Large intestine (tissue), 3 donors: ENCODE data around the gene PSORS1C2. TPM values are rescaled to one million over a fixed set of nuclear protein-coding genes. Genes with fewer than 3 reads are reported as not detected.

ENCODE experiments used
- DNase-seq, 2 donors: peaks; one replicate each; pipeline versions ENCODE4 v3.0.0 to v3.0.0-alpha.2; 2013
- H3K27ac ChIP-seq: one replicate; pipeline ENCODE4 v1.5.1; 2013; ENCODE audit warnings: low read length
- H3K27me3 ChIP-seq: 2 replicates; pipeline ENCODE4 v1.6.1; 2013; ENCODE audit warnings: low read length; ENCODE audit not compliant: control insufficient read depth, insufficient read depth
- H3K36me3 ChIP-seq: 2 replicates; pipeline ENCODE4 v1.6.1; 2013; ENCODE audit warnings: low read length; ENCODE audit not compliant: control insufficient read depth, insufficient read depth
- H3K4me1 ChIP-seq: one replicate; pipeline ENCODE4 v1.6.1; 2013; ENCODE audit warnings: low read length; ENCODE audit not compliant: control insufficient read depth, insufficient read depth
- H3K4me3 ChIP-seq: one replicate; pipeline ENCODE4 v1.5.1; 2013; ENCODE audit warnings: low read length
- H3K9me3 ChIP-seq: one replicate; pipeline ENCODE4 v1.6.1; 2013; ENCODE audit warnings: mild to moderate bottlenecking, low read depth, low read length, moderate library complexity; ENCODE audit not compliant: control insufficient read depth
- WGBS: methylation state at CpG from one replicate; pipeline ENCODE4 v1.1.5; 2013; ENCODE audit warnings: low lambda C conversion rate; ENCODE audit not compliant: insufficient coverage; 5-methylcytosine and 5-hydroxymethylcytosine counted together
- polyA plus RNA-seq: library from polyadenylated mRNA; unstranded; fragments of 120-200 nt; gene quantifications from one replicate; pipeline ENCODE4 v1.2.1, GENCODE V29; 2013

Gene PSORS1C2
- polyA plus RNA-seq, 1 donor = 0.04 TPM

DNA sequence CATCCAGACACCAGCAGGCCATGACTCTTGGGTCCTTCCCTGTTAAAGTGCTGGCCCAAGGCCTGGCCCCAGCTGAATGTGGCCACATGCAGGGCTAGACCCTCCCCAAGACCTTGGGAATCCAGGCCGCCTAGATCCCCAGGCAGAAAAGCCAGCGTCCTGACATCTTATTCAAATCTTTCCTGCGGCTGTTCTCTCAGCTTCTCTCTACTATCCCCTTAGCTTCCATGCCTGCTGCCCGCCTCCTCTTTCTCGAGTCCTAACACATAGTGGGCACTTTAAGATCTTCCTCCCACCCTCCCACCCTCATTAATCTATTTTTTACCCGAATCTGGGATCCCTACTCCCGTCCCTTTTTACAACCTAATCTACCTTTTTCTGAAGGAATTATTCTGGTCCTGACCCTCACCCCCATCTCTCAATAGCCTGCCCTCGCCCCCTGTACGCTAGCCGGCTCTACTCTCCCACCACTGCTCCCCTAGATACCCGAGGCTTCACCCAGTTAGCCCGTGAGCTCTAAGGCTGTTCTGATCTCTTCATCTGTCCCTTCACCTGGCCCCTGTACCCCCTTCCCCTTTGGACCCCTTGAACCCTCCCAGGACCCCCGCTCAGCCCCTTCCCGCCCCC lies 18.8 kb upstream of the PSORS1C2 start, which contains the start of gene CCHCR1:
Gene CCHCR1 (minus strand): TSS at position 290 of the 627 bp plus-strand sequence. CDS start 202 bp downstream, at position 88.
- peak within 1 kb of the TSS; percentile 29 for H3K27ac ChIP-seq

DNA sequence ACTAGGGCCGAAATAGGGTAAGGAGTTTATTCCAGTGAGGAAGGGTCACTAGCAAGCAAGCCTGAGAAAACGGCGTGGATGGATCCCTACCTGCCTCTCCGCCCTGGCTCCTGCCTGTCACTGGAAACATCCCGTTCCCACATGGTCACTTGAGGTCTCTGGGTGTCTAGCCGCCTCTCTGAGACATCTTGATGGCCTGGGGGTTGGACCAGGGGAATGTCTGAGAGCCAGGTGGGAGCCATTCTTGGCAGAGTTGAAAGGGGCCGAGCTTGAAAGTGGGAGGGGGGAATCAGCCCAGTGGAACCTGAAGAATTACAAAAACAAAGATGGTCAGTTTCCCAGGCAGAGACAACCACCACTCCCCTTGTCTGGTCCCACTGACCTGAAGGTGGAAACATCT lies 17.8 kb upstream of the PSORS1C2 start:
- WGBS = no CpG with 5 or more reads among the region's 7 CpGs
- Histone ChIP-seq H3K27me3 (no peaks in the 10 kb centered on the region), H3K27ac (no peak overlapping the region), H3K4me3 (no peak overlapping the region), H3K4me1 (peaks cover 12% of the 10 kb centered on the region), H3K36me3 (peaks cover 12% of the 10 kb centered on the region), H3K9me3 (no peaks in the 10 kb centered on the region)
- DNase-seq = no peak

More for the DNA sequence above, 18.8 kb upstream of the PSORS1C2 start, which contains the start of gene CCHCR1:
- Histone ChIP-seq H3K4me1 (peaks cover 12% of the 10 kb centered on the region), H3K9me3 (no peaks in the 10 kb centered on the region), H3K4me3 (peak within 1 kb of the TSS; percentile 63), H3K36me3 (peaks cover 12% of the 10 kb centered on the region), H3K27me3 (no peaks in the 10 kb centered on the region)
- WGBS = no CpG with 5 or more reads among the region's 14 CpGs
- no peak for DNase-seq

DNA sequence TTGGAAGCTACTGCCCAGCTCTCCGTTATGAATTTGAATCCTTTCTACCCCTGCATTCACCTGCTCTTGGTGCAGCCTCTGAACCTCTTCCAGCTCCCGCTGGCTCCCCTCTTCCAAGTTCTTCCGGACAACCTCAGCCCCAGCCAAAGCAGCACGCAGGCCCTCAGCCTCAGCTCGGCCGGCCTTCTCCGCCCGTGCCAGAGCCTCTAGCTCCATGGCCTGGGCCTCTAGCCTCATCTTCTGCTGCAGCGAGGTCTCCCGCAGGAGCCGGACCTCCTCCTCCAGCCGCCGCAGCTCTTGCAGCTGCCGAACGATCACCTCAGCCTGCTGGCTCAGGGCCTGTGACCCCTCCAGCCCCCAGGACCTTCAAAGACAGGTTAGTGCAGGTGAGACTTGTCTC lies 15.6 kb upstream of the PSORS1C2 start:
- Histone ChIP-seq H3K9me3 (no peaks in the 10 kb centered on the region), H3K36me3 (peaks cover 17% of the 10 kb centered on the region), H3K4me3 (no peak overlapping the region), H3K27me3 (no peaks in the 10 kb centered on the region), H3K27ac (no peak overlapping the region), H3K4me1 (peaks cover 11% of the 10 kb centered on the region)
- WGBS = no CpG with 5 or more reads among the region's 15 CpGs
- DNase-seq = no peak

DNA sequence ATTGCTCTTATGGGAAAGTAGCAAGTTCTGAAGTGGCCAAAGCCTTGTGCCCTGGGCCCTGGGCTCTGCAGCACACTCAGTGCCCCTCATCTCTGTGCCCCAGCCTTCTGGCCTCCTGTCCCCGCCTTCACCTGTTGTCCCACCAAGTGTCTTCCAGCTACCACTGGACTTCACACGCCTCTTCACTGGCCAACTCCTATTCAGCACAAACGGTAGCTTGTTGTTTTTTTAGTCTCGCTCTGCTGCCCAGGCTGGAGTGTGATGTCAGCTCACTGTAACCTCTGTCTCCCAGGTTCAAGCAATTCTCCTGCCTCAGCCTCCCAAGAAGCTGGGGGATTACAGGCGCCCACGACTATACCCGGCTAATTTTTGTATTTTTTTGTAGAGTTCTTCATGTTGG lies 13.9 kb upstream of the PSORS1C2 start:
- Histone ChIP-seq H3K9me3 (no peaks in the 10 kb centered on the region), H3K27ac (no peak overlapping the region), H3K4me3 (no peak overlapping the region), H3K36me3 (peaks cover 23% of the 10 kb centered on the region), H3K4me1 (peaks cover 5% of the 10 kb centered on the region), H3K27me3 (no peaks in the 10 kb centered on the region)
- no peak for DNase-seq
- no CpG with 5 or more reads among the region's 7 CpGs for WGBS

DNA sequence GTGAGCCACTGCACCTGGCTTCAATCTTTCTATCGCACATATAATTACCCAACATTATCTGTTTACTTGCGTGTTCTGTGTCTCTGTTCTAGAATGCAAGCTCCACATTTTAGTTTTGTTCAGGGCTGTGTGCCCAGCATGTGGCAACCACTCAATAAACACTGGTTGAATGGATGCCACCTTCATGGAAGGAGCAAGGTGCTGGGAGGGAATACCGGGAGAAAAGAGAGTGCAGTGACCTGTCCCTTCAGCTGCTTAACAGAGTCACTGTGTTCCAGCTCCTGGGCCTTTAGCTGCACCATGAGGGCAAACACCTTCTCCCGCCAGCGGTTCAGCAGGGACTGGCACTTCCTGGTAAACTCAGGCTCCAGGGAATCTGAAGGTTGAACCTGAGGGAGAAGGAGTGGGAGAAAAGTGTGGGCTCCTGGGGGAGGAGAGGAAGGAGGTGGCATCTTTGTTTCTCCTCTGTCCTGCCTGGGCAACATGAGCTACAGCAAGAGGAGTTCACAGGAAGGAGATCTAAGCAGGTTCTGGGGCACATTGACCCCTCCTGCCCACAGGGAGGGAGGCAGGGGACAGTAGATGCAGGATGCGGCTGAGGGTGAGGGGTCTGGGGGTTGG lies 11.1 kb upstream of the PSORS1C2 start:
- no peaks in the 10 kb centered on the region for H3K4me1 ChIP-seq
- H3K36me3 ChIP-seq = peaks cover 22% of the 10 kb centered on the region
- no peaks in the 10 kb centered on the region for H3K9me3 ChIP-seq
- no peak overlapping the region for H3K4me3 ChIP-seq
- no peaks in the 10 kb centered on the region for H3K27me3 ChIP-seq
- 80% methylated on average over 2 of the region's 6 CpGs for WGBS
- H3K27ac ChIP-seq = no peak overlapping the region
- DNase-seq = no peak

DNA sequence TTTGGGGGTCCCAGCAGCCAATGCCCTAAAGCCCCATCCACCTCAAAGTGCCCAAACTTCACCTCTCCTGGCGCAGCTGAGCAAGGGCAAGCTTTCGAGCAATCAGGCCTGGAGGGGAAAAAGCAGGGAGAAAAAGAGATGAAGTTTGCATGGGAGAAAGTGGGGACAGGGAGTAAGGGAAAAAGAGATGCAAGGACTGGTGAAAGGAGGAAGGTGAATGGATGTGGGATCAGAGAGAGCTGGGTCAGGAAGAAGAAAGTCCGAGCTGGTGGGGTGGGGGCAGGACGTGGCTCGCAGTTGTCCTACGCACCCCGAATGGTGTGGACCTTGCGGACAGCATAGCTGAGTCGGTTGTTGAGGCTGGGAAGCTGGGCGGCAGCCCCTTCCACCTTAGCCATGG lies 6.5 kb upstream of the PSORS1C2 start:
- Histone ChIP-seq H3K27ac (no peak overlapping the region), H3K36me3 (peaks cover 28% of the 10 kb centered on the region), H3K4me1 (no peaks in the 10 kb centered on the region), H3K27me3 (no peaks in the 10 kb centered on the region), H3K4me3 (no peak overlapping the region), H3K9me3 (no peaks in the 10 kb centered on the region)
- 100% methylated on average over 1 of the region's 10 CpGs for WGBS
- DNase-seq = no peak

DNA sequence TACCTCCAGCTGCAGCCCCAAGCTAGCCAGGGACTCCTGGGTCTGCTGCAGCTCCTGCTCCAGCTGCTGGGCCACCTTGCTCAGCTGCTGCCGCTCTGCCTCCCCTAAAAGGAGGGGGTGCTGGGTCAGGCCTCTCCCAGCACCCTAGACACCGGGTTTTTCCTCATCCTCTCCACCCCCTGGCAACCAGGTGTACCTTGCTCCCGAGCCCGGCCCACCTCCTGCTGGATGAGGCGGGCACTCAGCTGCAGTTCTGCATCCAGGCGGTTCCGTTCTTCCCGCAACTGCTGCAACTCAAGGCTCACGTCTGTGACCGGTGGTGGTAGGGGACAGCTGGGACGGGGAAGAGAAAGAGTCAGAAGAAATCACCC lies 6.1 kb upstream of the PSORS1C2 start:
- no peaks in the 10 kb centered on the region for H3K9me3 ChIP-seq
- peaks cover 26% of the 10 kb centered on the region for H3K36me3 ChIP-seq
- no peak for DNase-seq
- no CpG with 5 or more reads among the region's 11 CpGs for WGBS
- no peak overlapping the region for H3K27ac ChIP-seq
- H3K4me3 ChIP-seq = no peak overlapping the region
- no peaks in the 10 kb centered on the region for H3K4me1 ChIP-seq
- no peaks in the 10 kb centered on the region for H3K27me3 ChIP-seq

DNA sequence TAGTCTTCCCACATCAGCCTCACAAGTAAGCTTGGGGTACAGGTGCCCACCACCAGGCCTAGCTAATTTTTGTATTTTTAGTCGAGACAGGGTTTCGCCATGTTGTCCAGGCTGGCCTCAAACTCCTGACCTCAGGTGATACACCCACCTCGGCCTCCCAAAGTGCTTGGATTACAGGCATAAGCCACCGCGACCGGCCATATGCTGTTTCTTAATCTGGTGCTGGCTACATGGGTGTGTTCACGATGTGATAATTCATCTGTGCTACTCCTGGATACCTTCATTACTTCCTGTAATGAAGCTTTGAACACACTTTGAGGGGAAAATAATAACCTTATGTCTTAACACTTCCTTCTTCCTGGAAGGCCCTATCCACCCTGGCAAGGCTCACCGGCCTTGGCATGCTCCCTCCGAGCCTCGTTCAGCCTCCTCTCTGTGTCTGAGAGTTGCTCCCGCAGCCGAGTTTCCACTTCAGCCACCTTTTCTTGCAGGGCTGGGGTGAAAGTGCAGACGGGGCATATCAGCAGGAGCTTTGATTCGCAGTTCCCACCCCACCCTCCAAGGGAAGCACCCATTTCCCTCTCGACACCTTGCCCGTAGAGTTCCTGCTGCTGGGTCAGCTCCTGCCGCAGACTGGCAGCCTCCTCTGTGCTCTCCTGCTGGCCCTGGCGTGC lies 5.6 kb upstream of the PSORS1C2 start:
- Histone ChIP-seq H3K4me3 (no peak overlapping the region), H3K4me1 (no peaks in the 10 kb centered on the region), H3K36me3 (peaks cover 26% of the 10 kb centered on the region), H3K27me3 (no peaks in the 10 kb centered on the region), H3K9me3 (no peaks in the 10 kb centered on the region), H3K27ac (no peak overlapping the region)
- peak in 1 of 2 donors; percentile 62 for DNase-seq
- WGBS = no CpG with 5 or more reads among the region's 18 CpGs

DNA sequence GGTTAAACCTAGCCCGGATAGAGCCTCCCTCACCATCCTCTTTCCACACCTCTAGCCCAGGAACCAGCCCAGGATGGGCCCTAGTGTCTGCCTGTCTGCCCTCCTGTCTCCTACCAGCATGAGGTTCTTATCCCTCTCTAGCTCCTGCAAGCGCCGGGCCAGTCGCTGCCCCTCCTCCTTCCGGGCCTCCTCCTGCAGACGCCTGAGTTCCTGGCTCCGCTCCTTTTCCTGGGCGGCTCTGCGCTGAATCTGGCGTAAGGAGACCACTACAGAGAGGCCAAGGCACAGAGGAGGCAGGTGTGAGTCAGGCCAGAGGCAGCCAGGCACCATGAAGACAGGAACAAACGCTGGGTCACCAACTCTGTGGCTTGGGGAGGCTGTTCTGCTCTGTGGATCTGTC lies 4.3 kb upstream of the PSORS1C2 start:
- no peak overlapping the region for H3K4me3 ChIP-seq
- H3K36me3 ChIP-seq = peaks cover 22% of the 10 kb centered on the region
- H3K27me3 ChIP-seq = no peaks in the 10 kb centered on the region
- H3K9me3 ChIP-seq = no peaks in the 10 kb centered on the region
- no peaks in the 10 kb centered on the region for H3K4me1 ChIP-seq
- no CpG with 5 or more reads among the region's 11 CpGs for WGBS
- DNase-seq = no peak
- H3K27ac ChIP-seq = no peak overlapping the region

DNA sequence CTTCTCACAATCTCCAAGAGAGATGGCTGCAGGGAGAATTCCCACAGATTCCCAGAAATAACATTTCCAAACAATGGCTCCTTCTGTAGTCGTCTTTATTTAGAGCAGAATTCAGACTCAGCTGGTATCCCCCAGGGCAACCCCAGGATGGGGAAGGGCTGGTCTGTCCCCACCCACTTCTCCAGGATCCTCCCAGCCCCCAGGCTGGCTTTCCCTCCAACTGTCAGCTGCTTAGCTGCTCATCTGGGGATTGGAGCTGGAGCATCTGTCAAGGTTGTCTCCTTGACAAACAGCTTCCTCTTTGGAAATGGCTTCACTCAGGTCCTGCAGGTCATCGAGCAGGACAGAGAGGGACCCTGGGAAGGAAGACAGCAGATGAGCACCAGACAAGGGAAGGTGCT lies 3.5 kb upstream of the PSORS1C2 start:
- WGBS = no CpG with 5 or more reads among the region's 2 CpGs
- peaks cover 6% of the 10 kb centered on the region for H3K4me1 ChIP-seq
- peaks cover 20% of the 10 kb centered on the region for H3K36me3 ChIP-seq
- no peak overlapping the region for H3K4me3 ChIP-seq
- H3K27ac ChIP-seq = no peak overlapping the region
- no peaks in the 10 kb centered on the region for H3K27me3 ChIP-seq
- no peak for DNase-seq
- no peaks in the 10 kb centered on the region for H3K9me3 ChIP-seq
